T-cell (primary cell): ENCODE results near the gene TTLL8. TPM values are rescaled to one million over a fixed set of nuclear protein-coding genes. Genes with fewer than 3 reads are reported as not detected.
"Not testable (repeated sequence)": the region's sequence is repeated elsewhere in the genome, so short reads cannot be mapped to it uniquely, and the experiment has no call there.

ENCODE experiments used
- ATAC-seq, 4 experiments: fragments of 200-7000 bp in 3 of 4; fragments of 150-1000 bp in 1 of 4; cut with Tn5 transposase; replicated peaks in 1 of 4; 1 replicate in 3 of 4; 2 replicates in 1 of 4; pipeline ENCODE4 v1.10.0; 2021; ENCODE audit warnings: moderate library complexity in 3 of 4, mild to moderate bottlenecking in 2 of 4, moderate number of reproducible peaks in 1 of 4
- CTCF ChIA-PET, 2 donors: fragments of 300-600 bp; sonication (Branson Sonifier 250); formaldehyde crosslinking; loops; one replicate each; lab custom pipeline; 2022; ENCODE audit warnings: antibody characterized with exemption in 2 of 2; lab: Charles Lee
- POLR2A ChIA-PET, 2 donors: fragments of 300-600 bp; sonication (Branson Sonifier 250); formaldehyde crosslinking; loops; one replicate each; lab custom pipeline; 2022; ENCODE audit warnings: antibody characterized with exemption in 2 of 2; lab: Charles Lee
- DNase-seq, 35 experiments: peaks; one replicate each; pipeline versions ENCODE4 v3.0.0 to v3.0.0-alpha.2; 2013 to 2023
- H3K27ac ChIP-seq: one replicate; pipeline ENCODE4 v1.5.1; 2013; ENCODE audit warnings: low read length
- H3K27me3 ChIP-seq, 2 experiments: replicated peaks in 1 of 2; 1 replicate in 1 of 2; 2 replicates in 1 of 2; pipeline versions ENCODE4 v1.6.1 to v1.7.0; 2013; ENCODE audit warnings: low read length in 1 of 2, mixed read lengths in 1 of 2; ENCODE audit not compliant: control insufficient read depth in 2 of 2, insufficient read depth in 2 of 2; ENCODE audit errors: extremely low read depth in 1 of 2
- H3K36me3 ChIP-seq, 2 donors: 1 replicate in 1 of 2; 2 replicates in 1 of 2; pipeline versions ENCODE4 v1.6.1 to v1.7.0; 2013; ENCODE audit warnings: low read length in 1 of 2; ENCODE audit not compliant: control insufficient read depth in 2 of 2, insufficient read depth in 1 of 2; ENCODE audit errors: extremely low read depth in 1 of 2
- H3K4me1 ChIP-seq, 2 experiments: 1 replicate in 1 of 2; 2 replicates in 1 of 2; pipeline versions ENCODE4 v1.6.1 to v1.7.0; 2013; ENCODE audit warnings: low read length in 2 of 2, mixed read lengths in 1 of 2; ENCODE audit not compliant: insufficient read depth in 2 of 2, control insufficient read depth in 1 of 2; ENCODE audit errors: extremely low read depth in 1 of 2
- H3K4me3 ChIP-seq, 2 donors: 1 replicate in 1 of 2; 2 replicates in 1 of 2; pipeline versions ENCODE4 v1.5.1 to v1.7.0; 2013; ENCODE audit warnings: mild to moderate bottlenecking in 2 of 2, low read length in 1 of 2, moderate library complexity in 1 of 2; ENCODE audit not compliant: control insufficient read depth in 1 of 2; ENCODE audit errors: extremely low read depth in 1 of 2
- H3K9me3 ChIP-seq: 2 replicates; pipeline ENCODE4 v1.7.0; 2013
- H3K27ac Mint-ChIP-seq, 2 donors: one replicate each; pipeline ENCODE4 v1.8.0; 2020 to 2021; ENCODE audit warnings: mild to moderate bottlenecking in 2 of 2, mixed read lengths in 2 of 2
- H3K27me3 Mint-ChIP-seq, 2 donors: one replicate each; pipeline ENCODE4 v1.8.0; 2021 to 2022; ENCODE audit warnings: mixed read lengths in 2 of 2
- H3K36me3 Mint-ChIP-seq: one replicate; pipeline ENCODE4 v1.8.0; 2021; ENCODE audit warnings: mixed read lengths
- H3K4me1 Mint-ChIP-seq, 3 donors: one replicate each; pipeline ENCODE4 v1.8.0; 2020 to 2022; ENCODE audit warnings: mixed read lengths in 3 of 3, mild to moderate bottlenecking in 1 of 3
- H3K4me3 Mint-ChIP-seq, 3 donors: one replicate each; pipeline ENCODE4 v1.8.0; 2020 to 2022; ENCODE audit warnings: mild to moderate bottlenecking in 3 of 3, mixed read lengths in 3 of 3, moderate library complexity in 3 of 3
- H3K9me3 Mint-ChIP-seq, 3 donors: one replicate each; pipeline ENCODE4 v1.8.0; 2020 to 2022; ENCODE audit warnings: mixed read lengths in 3 of 3
- WGBS: methylation state at CpG from one replicate; pipeline ENCODE4 v1.1.5; 2013; ENCODE audit warnings: missing lambda C conversion rate; ENCODE audit not compliant: insufficient coverage; 5-methylcytosine and 5-hydroxymethylcytosine counted together
- total RNA-seq, 35 experiments: library from RNA in 6 of 35; stranded (reverse) in 6 of 35; fragments of 120-200 nt in 1 of 35; gene quantifications; one replicate each; pipeline versions ENCODE4 v1.2.1 to v1.2.4 and lab custom pipeline; 2013 to 2026

Gene TTLL8
- total RNA-seq, 5 donors from 2014 or later (not counting 1 experiment from before 2014, with no cell fraction given), result not detected

DNA sequence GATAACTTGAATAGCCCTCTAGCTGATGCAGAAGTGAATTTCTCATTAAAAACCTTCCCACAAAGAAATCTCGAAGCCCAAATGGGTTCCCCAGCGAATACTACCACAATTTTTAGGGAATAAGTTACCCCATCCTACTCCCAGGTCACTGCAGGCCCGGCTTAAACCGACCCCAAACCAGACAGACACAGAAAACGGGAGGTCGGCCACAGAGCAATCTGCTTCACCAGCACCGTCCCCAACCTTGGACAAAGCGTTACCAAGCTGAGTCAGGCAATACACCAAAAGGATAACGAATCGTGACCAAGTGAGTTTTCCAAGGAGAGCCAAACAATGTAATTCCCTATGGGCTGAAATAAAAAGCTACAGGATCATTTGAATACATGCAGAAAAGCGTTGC, 31.1 kb upstream of the TTLL8 start:
- ATAC-seq, result no peak
- ChIA-PET POLR2A (interaction anchor here in 1 of 2 donors (0.6 kb wide), 1 partner anchor 20 kb away, joined by 3 read pairs; no protein-coding TSS in a partner anchor), CTCF (no interaction called here)
- H3K4me3 ChIP-seq, result no peak overlapping the region
- no peak for DNase-seq
- WGBS, result 89% methylated on average over 10 of the region's 11 CpGs
- no peaks in the 10 kb centered on the region for H3K9me3 ChIP-seq
- H3K9me3 Mint-ChIP-seq, result peaks cover 0 to 4% (median 4%) of the 10 kb centered on the region in 3 donors
- no peak overlapping the region for H3K4me3 Mint-ChIP-seq
- H3K4me1 ChIP-seq, result peaks cover 0 to 4% of the 10 kb centered on the region in 2 experiments
- no peak overlapping the region for H3K27ac Mint-ChIP-seq
- H3K27me3 ChIP-seq, result peaks cover 0 to 24% of the 10 kb centered on the region in 2 experiments
- H3K4me1 Mint-ChIP-seq, result peaks cover 0 to 9% (median 0%) of the 10 kb centered on the region in 3 donors
- H3K36me3 Mint-ChIP-seq, result no peaks in the 10 kb centered on the region
- H3K27ac ChIP-seq, result no peak overlapping the region
- H3K36me3 ChIP-seq, result no peaks in the 10 kb centered on the region
- peaks cover 12 to 17% of the 10 kb centered on the region in 2 donors for H3K27me3 Mint-ChIP-seq

DNA sequence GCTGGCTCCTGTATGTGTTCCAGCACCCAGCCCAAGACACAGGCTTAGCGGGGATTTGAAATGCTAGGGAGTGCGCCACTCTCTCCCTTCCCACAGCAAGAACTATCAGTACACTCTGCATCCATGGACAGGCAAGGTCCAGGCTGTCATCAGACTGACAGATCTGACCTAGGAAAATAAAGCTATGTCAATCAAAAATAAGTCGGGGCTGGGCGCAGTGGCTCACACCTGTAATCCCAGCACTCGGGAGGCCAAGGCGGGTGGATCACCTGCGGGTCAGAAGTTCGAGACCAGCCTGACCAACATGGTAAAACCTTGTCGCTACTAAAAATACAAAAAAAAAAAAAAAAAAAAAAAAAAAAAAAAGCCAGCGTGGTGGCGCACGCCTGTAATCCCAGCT, 30.0 kb upstream of the TTLL8 start:
- Mint-ChIP-seq H3K4me1 (peaks cover 0 to 9% (median 0%) of the 10 kb centered on the region in 3 donors), H3K36me3 (no peaks in the 10 kb centered on the region), H3K9me3 (peaks cover 0 to 4% (median 4%) of the 10 kb centered on the region in 3 donors), H3K27ac (no peak overlapping the region), H3K27me3 (peaks cover 8 to 24% of the 10 kb centered on the region in 2 donors), H3K4me3 (no peak overlapping the region)
- H3K27me3 ChIP-seq, result peaks cover 0 to 36% of the 10 kb centered on the region in 2 experiments
- no peaks in the 10 kb centered on the region for H3K9me3 ChIP-seq
- peaks cover 0 to 4% of the 10 kb centered on the region in 2 experiments for H3K4me1 ChIP-seq
- WGBS, result 97% methylated on average over 6 of the region's 12 CpGs
- DNase-seq (no peak), ATAC-seq (no peak)
- ChIA-PET POLR2A (no interaction called here), CTCF (no interaction called here)
- no peaks in the 10 kb centered on the region for H3K36me3 ChIP-seq
- H3K4me3 ChIP-seq, result no peak overlapping the region
- H3K27ac ChIP-seq, result no peak overlapping the region

DNA sequence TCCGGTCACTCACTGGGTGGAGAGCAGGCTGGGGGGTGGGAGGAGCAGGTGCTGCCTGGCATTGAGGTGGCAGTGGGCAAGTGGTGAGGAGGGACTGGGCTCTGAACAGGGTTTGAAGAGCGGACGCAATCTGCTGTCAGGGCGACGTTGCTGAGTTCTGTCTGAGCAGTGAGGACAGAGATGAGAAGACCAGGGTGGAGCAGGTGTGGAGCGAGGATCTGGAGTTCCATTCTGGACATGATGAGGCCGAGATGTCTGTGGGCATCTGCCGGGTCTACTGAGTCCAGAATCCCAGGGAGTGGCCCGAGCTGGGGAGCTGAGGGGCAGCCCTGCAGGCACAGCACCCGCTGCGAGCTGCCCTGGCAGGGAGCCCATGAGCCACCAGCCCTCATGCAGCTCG, 29.5 kb upstream of the TTLL8 start:
- H3K27ac Mint-ChIP-seq, result no peak overlapping the region

DNA sequence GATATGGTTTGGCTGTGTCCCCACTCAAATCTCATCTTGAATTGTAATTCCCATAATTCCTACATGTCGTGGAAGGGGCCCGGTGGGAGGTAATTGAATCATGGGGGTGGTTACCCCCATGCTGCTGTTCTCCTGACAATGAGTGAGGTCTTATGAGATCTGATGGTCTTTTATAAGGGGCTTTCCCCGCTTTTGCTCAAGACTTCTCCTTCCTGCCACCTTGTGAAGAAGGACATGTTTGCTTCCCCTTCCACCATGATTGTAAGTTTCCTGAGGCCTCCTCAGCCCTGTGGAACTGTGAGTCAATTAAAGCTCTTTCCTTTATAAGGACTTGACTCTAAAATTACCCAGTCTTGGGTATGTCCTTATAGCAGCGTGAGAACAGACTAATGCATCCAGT, 28.9 kb upstream of the TTLL8 start:
- H3K27ac ChIP-seq, H3K4me3 ChIP-seq, H3K27ac Mint-ChIP-seq, DNase-seq, H3K9me3 Mint-ChIP-seq, H3K9me3 ChIP-seq, CTCF ChIA-PET, ATAC-seq, H3K36me3 ChIP-seq, H3K36me3 Mint-ChIP-seq, H3K4me1 ChIP-seq, POLR2A ChIA-PET: not testable (repeated sequence)
- H3K4me3 Mint-ChIP-seq, result peak overlapping the region in 1 of 3 donors; percentile 15
- WGBS, result 100% methylated on average over 1 of the region's 4 CpGs
- H3K27me3 ChIP-seq, result peaks cover 0 to 44% of the 10 kb centered on the region in 2 experiments
- H3K4me1 Mint-ChIP-seq, result peaks cover 0 to 13% (median 2%) of the 10 kb centered on the region in 3 donors
- peaks cover 8 to 29% of the 10 kb centered on the region in 2 donors for H3K27me3 Mint-ChIP-seq

More for the DNA sequence above, 29.5 kb upstream of the TTLL8 start:
- H3K27me3 Mint-ChIP-seq, result peaks cover 8 to 29% of the 10 kb centered on the region in 2 donors
- DNase-seq, result no peak
- peaks cover 0 to 4% (median 4%) of the 10 kb centered on the region in 3 donors for H3K9me3 Mint-ChIP-seq
- no peak overlapping the region for H3K4me3 Mint-ChIP-seq
- H3K9me3 ChIP-seq, result no peaks in the 10 kb centered on the region
- H3K4me1 Mint-ChIP-seq, result peaks cover 0 to 13% (median 2%) of the 10 kb centered on the region in 3 donors
- ChIA-PET POLR2A (no interaction called here), CTCF (no interaction called here)
- H3K27me3 ChIP-seq, result peaks cover 0 to 40% of the 10 kb centered on the region in 2 experiments
- no peak for ATAC-seq
- H3K36me3 Mint-ChIP-seq, result no peaks in the 10 kb centered on the region
- no peak overlapping the region for H3K27ac ChIP-seq
- H3K4me1 ChIP-seq, result peaks cover 0 to 4% of the 10 kb centered on the region in 2 experiments
- 92% methylated on average over 12 of the region's 12 CpGs for WGBS
- H3K36me3 ChIP-seq, result no peaks in the 10 kb centered on the region
- no peak overlapping the region for H3K4me3 ChIP-seq

DNA sequence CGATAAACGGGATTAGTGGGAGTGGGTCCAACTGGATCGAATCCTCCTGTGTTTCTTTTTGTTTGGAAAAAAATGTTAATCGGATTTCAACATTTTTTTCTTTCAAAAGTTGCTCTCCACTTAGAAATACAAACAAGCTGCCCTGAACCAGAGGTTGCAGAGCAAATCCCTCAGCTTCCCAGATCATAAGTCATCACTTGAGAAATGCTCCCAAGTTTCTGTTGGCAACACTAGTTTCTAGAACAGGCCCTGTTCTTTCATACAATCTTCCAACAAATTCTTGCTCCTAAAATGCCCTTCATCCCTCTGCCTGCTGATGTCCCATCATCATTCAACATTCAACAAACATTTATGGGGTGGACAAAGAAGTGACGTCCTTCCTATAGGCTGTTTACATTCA, 28.4 kb upstream of the TTLL8 start:
- ATAC-seq (no peak), DNase-seq (no peak)
- ChIA-PET POLR2A (no interaction called here), CTCF (no interaction called here)
- Histone ChIP-seq H3K4me1 (peaks cover 0 to 4% of the 10 kb centered on the region in 2 experiments), H3K27ac (no peak overlapping the region), H3K36me3 (no peaks in the 10 kb centered on the region), H3K4me3 (no peak overlapping the region), H3K27me3 (peaks cover 0 to 47% of the 10 kb centered on the region in 2 experiments), H3K9me3 (no peaks in the 10 kb centered on the region)
- Mint-ChIP-seq H3K27me3 (peaks cover 8 to 30% of the 10 kb centered on the region in 2 donors), H3K4me3 (peak overlapping the region in 1 of 3 donors; percentile 15), H3K4me1 (peaks cover 0 to 13% (median 2%) of the 10 kb centered on the region in 3 donors), H3K36me3 (no peaks in the 10 kb centered on the region), H3K27ac (no peak overlapping the region), H3K9me3 (peaks cover 0 to 4% (median 4%) of the 10 kb centered on the region in 3 donors)
- no CpG with 5 or more reads among the region's 5 CpGs for WGBS

DNA sequence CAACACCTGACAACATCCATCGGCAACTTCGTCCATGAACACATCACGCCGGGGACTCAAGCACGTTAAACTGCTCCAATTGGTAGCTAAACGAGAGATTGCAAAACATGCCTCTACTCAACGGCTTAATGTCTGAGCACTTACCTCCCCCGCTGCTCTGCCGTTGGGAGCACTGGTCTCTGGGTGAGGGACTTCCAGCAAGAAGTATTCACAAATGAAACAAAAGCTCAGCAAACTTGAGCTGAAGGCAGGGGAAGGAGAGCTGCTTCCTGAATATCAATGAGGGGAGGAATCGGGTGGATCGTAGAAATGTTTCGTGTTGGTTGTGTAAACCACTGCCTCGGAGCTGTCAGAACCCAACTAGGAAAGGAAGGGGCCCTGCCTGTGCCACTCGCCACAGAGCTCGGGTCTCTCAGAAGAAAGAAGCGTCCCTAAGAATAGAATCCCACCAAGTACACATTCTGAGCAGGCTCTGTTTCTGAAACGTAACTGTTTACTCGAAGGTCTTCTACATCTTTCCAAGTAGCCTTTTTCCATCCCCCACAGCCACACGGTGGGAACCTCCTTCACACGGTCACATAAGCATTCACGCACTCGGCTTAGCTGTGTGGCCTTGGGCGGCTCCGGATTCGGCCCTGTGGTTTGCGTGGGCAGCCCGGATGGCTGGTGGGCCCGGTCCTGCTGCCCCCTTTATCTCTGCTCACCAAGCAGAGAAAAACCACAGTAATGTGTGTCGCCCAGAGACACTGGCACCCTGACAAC, 27.3 kb upstream of the TTLL8 start, which contains the start of gene MLC1:
TSS of gene MLC1 (minus strand) at position 216 of the 762 bp plus-strand sequence. CDS start 524 bp downstream, outside the sequence.
- no peaks in the 10 kb centered on the region for H3K9me3 ChIP-seq
- Mint-ChIP-seq H3K4me3 (no peak within 1 kb of the TSS), H3K27ac (peak within 1 kb of the TSS in 1 of 2 donors; percentile 16), H3K4me1 (peaks cover 0 to 13% (median 2%) of the 10 kb centered on the region in 3 donors), H3K9me3 (peaks cover 0 to 4% (median 4%) of the 10 kb centered on the region in 3 donors), H3K36me3 (no peaks in the 10 kb centered on the region), H3K27me3 (peaks cover 13 to 36% of the 10 kb centered on the region in 2 donors)
- CTCF ChIA-PET, result interaction anchor here in 1 of 2 donors (0.6 kb wide), 1 partner anchor 17 kb away, joined by 4 read pairs; no protein-coding TSS in a partner anchor
- POLR2A ChIA-PET, result interaction anchor here (0.6 kb wide), 2 partner anchors 30 to 37 kb away, joined by 3 read pairs; no protein-coding TSS in a partner anchor
- H3K27ac ChIP-seq, result no peak within 1 kb of the TSS
- WGBS, result 5% methylated on average over 15 of the region's 29 CpGs
- H3K4me1 ChIP-seq, result peaks cover 0 to 4% of the 10 kb centered on the region in 2 experiments
- peak in 1 of 4 experiments; percentile 52 for ATAC-seq
- H3K36me3 ChIP-seq, result no peaks in the 10 kb centered on the region
- H3K27me3 ChIP-seq, result peaks cover 0 to 51% of the 10 kb centered on the region in 2 experiments
- peak in 10 of 35 experiments; percentile 3 to 37 (median 10) for DNase-seq
- H3K4me3 ChIP-seq, result peak within 1 kb of the TSS; percentile 14 to 58
